HG02798 (cell line): ENCODE measurements around the gene HSD17B2.

Experiments used
- ATAC-seq: cut with Tn5 transposase; IDR thresholded peaks from one replicate; pipeline ENCODE4 v1.9.1; 2021; ENCODE audit warnings: mild to moderate bottlenecking; ENCODE audit not compliant: unreplicated experiment, poor library complexity

Gene HSD17B2

GRCh38 chr16:82046941-82047340 lies 11.9 kb downstream of the HSD17B2 start:
- no peak for ATAC-seq

GRCh38 chr16:82047374-82047773 lies 12.3 kb downstream of the HSD17B2 start:
- no peak for ATAC-seq

- no peak for ATAC-seq
Observed at GRCh38 chr16:82047787-82048186, 12.7 kb downstream of the HSD17B2 start.

GRCh38 chr16:82049484-82049883 lies 14.4 kb downstream of the HSD17B2 start:
- no peak for ATAC-seq

GRCh38 chr16:82050506-82050905 lies 15.5 kb downstream of the HSD17B2 start:
- ATAC-seq: no peak

- ATAC-seq: no peak
Observed at GRCh38 chr16:82050909-82051357, 15.9 kb downstream of the HSD17B2 start.

GRCh38 chr16:82051656-82052055 lies 16.6 kb downstream of the HSD17B2 start:
- no peak for ATAC-seq

GRCh38 chr16:82055117-82055516 lies 20.1 kb downstream of the HSD17B2 start:
- no peak for ATAC-seq

GRCh38 chr16:82055728-82056549 lies 20.9 kb downstream of the HSD17B2 start:
- no peak for ATAC-seq

- ATAC-seq: no peak
Observed at GRCh38 chr16:82056550-82056896, 21.5 kb downstream of the HSD17B2 start.

- no peak for ATAC-seq
Observed at GRCh38 chr16:82059161-82059982, 24.3 kb downstream of the HSD17B2 start.

GRCh38 chr16:82059983-82060421 lies 24.9 kb downstream of the HSD17B2 start:
- ATAC-seq: no peak

GRCh38 chr16:82061861-82062525 lies 26.9 kb downstream of the HSD17B2 start:
- no peak for ATAC-seq

GRCh38 chr16:82062645-82063058 lies 27.6 kb downstream of the HSD17B2 start:
- ATAC-seq: no peak

GRCh38 chr16:82063456-82064082 lies 28.5 kb downstream of the HSD17B2 start:
- ATAC-seq: no peak

GRCh38 chr16:82067042-82067803 lies 32.2 kb downstream of the HSD17B2 start:
- no peak for ATAC-seq

GRCh38 chr16:82067804-82068325 lies 32.8 kb downstream of the HSD17B2 start:
- ATAC-seq: no peak

- ATAC-seq: no peak
Observed at GRCh38 chr16:82070656-82071369, 35.8 kb downstream of the HSD17B2 start.

- no peak for ATAC-seq
Observed at GRCh38 chr16:82071421-82071820, 36.4 kb downstream of the HSD17B2 start.
